Mucosa of descending colon (tissue), 3 donors: ENCODE measurements around the gene C3orf22. TPM values are rescaled to one million over a fixed set of nuclear protein-coding genes. Genes with fewer than 3 reads are reported as not detected.
A peak's percentile ranks its signal among the peaks of the same experiment; 100 is the strongest.
"Not testable (repeated sequence)": the region's sequence is repeated elsewhere in the genome, so short reads cannot be mapped to it uniquely, and the experiment has no call there.

Experiments used
- ATAC-seq: fragments of 200-7000 bp; cut with Tn5 transposase; one replicate; pipeline ENCODE4 v1.9.1; 2020; ENCODE audit warnings: mild to moderate bottlenecking, moderate library complexity
- DNase-seq, 3 donors: peaks; one replicate each; pipeline ENCODE4 v3.0.0-alpha.2; 2020
- H3K36me3 ChIP-seq: fragments of 200-600 bp; one replicate; pipeline ENCODE4 v1.8.0; 2021; ENCODE audit warnings: low read depth, mild to moderate bottlenecking
- H3K4me1 ChIP-seq: fragments of 200-600 bp; one replicate; pipeline ENCODE4 v1.8.0; 2021; ENCODE audit warnings: low read depth, mild to moderate bottlenecking
- H3K4me3 ChIP-seq: fragments of 200-600 bp; one replicate; pipeline ENCODE4 v1.8.0; 2021; ENCODE audit warnings: mild to moderate bottlenecking
- H3K9me3 ChIP-seq: fragments of 200-600 bp; one replicate; pipeline ENCODE4 v1.8.0; 2021; ENCODE audit warnings: mild to moderate bottlenecking
- intact Hi-C, 2 donors: fragments of 100-400 bp; cut with DNase I in 1 of 2; cut with micrococcal nuclease in 1 of 2; formaldehyde crosslinking; loops; one replicate each; pipeline versions ENCODE4 v1.11.0 to v1.11.1; 2022; cut with DNase I, micrococcal nuclease
- total RNA-seq, 3 donors: library from RNA; stranded (reverse); fragmentation: NEBNext Ultra II Directional in 2 of 3; extraction: Animal tissue kit (Norgen Biotek cat#: 25700) in 2 of 3; gene quantifications; one replicate each; pipeline versions ENCODE4 v1.2.1 to v1.2.4, GENCODE V29; 2021 to 2023
- TF ChIP-seq, protein P1 (sequence below): fragments of 200-600 bp; IDR thresholded peaks from one replicate; pipeline ENCODE4 v1.8.0; 2022; ENCODE audit warnings: antibody characterized with exemption, mild to moderate bottlenecking
- donor health status: DM: no; HTN: no; CAD: no; lungs with moderate emphysema.
- donor health status: DM: no; HTN: no; CAD: no.
- donor health status: DM: no; HTN: yes; CAD: no.

C3orf22 gene
- total RNA-seq, 3 donors from 2014 or later = not detected

DNA sequence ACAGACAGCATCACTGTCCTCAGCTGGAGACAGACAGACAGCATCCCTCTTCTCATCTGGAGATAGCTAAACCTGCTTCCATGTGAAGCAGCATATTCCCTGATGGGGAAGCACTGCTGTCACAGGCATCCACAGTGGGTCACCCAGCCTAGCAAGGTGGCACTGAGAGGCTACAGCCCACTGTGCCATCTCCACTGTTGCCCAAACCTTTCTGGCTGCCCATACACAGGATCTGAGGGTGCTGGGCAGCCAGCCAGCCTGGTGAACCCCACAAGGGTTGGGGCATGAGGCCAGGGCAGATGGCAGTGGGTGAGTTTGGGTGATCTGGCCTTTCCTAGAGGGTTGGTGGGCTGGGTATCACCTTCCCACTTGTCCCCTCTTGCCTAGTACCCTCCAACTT lies 23.1 kb downstream of the C3orf22 start:
- Histone ChIP-seq H3K4me3 (no peak overlapping the region), H3K4me1 (no peaks in the 10 kb centered on the region), H3K36me3 (no peaks in the 10 kb centered on the region), H3K9me3 (no peaks in the 10 kb centered on the region)
- intact Hi-C loops = no loop called here
- TF ChIP-seq, protein P1, sequence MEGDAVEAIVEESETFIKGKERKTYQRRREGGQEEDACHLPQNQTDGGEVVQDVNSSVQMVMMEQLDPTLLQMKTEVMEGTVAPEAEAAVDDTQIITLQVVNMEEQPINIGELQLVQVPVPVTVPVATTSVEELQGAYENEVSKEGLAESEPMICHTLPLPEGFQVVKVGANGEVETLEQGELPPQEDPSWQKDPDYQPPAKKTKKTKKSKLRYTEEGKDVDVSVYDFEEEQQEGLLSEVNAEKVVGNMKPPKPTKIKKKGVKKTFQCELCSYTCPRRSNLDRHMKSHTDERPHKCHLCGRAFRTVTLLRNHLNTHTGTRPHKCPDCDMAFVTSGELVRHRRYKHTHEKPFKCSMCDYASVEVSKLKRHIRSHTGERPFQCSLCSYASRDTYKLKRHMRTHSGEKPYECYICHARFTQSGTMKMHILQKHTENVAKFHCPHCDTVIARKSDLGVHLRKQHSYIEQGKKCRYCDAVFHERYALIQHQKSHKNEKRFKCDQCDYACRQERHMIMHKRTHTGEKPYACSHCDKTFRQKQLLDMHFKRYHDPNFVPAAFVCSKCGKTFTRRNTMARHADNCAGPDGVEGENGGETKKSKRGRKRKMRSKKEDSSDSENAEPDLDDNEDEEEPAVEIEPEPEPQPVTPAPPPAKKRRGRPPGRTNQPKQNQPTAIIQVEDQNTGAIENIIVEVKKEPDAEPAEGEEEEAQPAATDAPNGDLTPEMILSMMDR = no peak
- ATAC-seq (no peak), DNase-seq (peak in 1 of 3 donors; percentile 17)

DNA sequence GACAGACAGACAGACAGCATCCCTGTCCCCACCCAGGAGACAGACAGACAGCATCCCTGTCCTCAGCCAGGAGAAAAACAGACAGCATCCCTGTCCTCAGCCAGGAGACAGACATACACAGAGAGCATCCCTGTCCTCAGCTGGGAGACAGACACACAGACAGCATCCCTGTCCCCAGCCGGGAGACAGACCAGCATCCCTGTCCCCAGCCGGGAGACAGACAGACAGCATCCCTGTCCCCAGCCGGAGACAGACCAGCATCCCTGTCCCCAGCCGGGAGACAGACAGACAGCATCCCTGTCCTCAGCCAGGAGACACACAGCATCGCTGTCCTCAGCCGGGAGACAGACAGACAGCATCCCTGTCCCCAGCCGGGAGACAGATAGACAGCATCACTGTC lies 24.0 kb downstream of the C3orf22 start:
- DNase-seq = peak in 1 of 3 donors; percentile 15
- H3K36me3 ChIP-seq, H3K9me3 ChIP-seq, H3K4me3 ChIP-seq, H3K4me1 ChIP-seq, ATAC-seq, intact Hi-C loops: not testable (repeated sequence)

DNA sequence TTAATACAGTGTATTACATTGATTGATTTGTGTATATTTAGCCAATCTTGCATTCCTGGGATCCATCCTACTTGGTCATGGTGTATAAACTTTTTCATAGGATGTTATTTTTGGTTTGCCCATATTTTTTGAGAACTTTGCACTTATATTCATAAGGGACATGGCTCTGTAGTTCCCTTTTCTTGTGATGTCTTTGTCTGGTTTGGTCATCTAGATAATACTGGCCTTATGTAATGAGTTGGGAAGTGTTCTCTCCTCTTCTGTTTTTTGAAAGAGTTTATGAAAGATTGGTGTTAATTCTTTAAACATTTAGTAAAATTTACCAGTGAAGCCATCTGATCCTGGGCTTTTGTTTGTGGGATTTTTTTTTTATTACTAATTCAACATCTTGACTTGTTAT lies 25.2 kb downstream of the C3orf22 start:
- H3K9me3 ChIP-seq = no peaks in the 10 kb centered on the region
- TF ChIP-seq, protein P1 = no peak
- DNase-seq (no peak), ATAC-seq (no peak)
- no peaks in the 10 kb centered on the region for H3K4me1 ChIP-seq
- H3K4me3 ChIP-seq = no peak overlapping the region
- H3K36me3 ChIP-seq = no peaks in the 10 kb centered on the region
- intact Hi-C loops = no loop called here

DNA sequence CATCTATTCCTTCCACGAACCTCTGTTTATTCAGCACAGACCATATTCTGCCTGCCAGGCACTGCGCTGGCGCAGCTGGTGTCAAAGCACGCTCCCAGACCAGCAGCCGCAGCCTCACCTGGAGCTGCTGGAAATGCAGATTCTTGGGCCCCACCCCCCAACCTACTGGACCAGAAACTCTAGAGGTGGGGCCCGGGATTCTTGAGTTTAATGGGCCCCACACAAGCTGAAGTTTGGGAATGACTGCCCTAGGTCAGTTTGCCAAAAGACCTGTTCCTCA lies 27.7 kb downstream of the C3orf22 start:
- DNase-seq (peak in 1 of 3 donors; percentile 36), ATAC-seq (no peak)
- Histone ChIP-seq H3K9me3 (no peaks in the 10 kb centered on the region), H3K4me3 (no peak overlapping the region), H3K36me3 (no peaks in the 10 kb centered on the region), H3K4me1 (no peaks in the 10 kb centered on the region)
- intact Hi-C loops = no loop called here
- TF ChIP-seq, protein P1 = no peak

DNA sequence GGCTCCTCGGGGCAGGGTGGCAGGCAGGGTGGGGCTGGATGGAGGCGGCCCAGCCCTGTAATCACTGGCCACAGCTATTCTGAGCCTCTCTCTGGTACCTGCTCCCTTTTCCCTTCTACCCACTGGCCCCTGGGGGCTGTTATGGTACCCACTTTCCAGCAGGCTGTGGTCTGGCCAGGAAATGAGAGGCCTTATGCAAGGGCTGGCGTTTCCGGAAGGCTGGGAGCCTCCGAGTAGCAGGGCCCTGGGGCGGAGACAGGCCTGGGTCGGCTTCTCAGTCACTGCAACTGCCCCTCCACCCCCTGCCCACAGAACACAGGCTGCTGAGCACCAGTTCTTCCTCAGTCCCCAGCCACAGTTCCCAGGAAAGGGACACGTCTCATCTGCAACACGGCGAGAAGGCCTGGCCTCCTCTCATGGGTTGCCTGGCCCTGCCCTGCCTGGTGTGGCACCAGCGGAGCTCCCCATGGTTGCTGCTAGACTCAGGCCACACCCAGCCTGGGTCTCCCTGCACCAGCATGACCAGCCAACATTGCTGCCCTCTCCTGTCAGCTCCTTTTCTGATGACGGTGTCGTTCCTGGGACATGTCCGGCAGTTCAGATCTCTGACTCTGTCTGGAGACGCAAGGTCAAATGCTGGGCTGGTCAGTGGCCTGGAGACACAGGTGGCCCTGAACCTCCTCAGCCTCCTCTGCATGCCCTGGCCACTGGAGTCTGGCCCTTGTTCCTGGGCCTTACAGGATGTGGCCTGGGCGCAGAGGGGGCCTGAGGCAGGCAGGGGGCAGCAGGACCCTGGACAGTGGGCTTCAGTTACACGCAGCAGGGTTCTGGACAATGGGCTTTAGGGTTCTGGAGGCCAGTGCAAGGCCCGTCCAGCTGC lies 28.3 kb downstream of the C3orf22 start:
- H3K4me1 ChIP-seq = no peaks in the 10 kb centered on the region
- DNase-seq (peak in 2 of 3 donors; percentile 25 to 60), ATAC-seq (peak; percentile 23)
- no peak overlapping the region for H3K4me3 ChIP-seq
- TF ChIP-seq, protein P1 = no peak
- H3K9me3 ChIP-seq = no peaks in the 10 kb centered on the region
- intact Hi-C loops = no loop called here
- no peaks in the 10 kb centered on the region for H3K36me3 ChIP-seq

DNA sequence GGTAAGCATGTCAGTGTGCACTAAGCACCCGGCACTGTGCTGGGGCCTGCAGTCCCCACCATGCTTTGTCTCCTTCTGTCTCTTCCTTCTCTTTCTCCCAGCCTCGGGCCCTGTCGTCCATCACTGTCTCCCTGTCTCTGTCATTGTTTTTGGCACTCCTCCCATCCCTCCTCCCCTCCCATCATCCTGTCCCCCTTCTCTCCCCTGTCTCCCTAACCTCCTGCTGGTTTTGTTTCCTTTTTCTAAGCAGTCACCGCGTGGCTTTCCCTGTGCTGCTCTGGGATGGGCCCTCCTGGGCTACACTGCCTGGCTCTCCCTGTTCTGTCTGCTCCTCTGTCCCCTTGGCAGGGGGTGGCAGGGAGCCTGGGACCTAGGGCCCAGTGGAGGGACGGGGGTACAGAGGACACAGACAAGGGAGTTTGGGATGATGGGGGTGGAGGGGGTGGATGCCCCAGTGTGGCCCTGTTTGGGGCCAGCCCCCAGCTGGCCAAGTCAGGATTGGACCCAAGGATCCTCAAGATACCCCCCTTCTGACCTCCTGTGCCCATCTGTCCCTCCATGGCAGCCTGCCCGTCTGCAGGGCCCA lies 29.1 kb downstream of the C3orf22 start:
- TF ChIP-seq, protein P1 = no peak
- peak in 1 of 3 donors; percentile 17 for DNase-seq
- peaks cover 1% of the 10 kb centered on the region for H3K4me1 ChIP-seq
- intact Hi-C loops = no loop called here
- H3K36me3 ChIP-seq = no peaks in the 10 kb centered on the region
- H3K4me3 ChIP-seq = no peak overlapping the region
- no peak for ATAC-seq
- no peaks in the 10 kb centered on the region for H3K9me3 ChIP-seq
